ENCODE measurements around the gene CCDC102B.
"Not testable (repeated sequence)": the region's sequence is repeated elsewhere in the genome, so short reads cannot be mapped to it uniquely, and the experiment has no call there.

Gene CCDC102B

DNA sequence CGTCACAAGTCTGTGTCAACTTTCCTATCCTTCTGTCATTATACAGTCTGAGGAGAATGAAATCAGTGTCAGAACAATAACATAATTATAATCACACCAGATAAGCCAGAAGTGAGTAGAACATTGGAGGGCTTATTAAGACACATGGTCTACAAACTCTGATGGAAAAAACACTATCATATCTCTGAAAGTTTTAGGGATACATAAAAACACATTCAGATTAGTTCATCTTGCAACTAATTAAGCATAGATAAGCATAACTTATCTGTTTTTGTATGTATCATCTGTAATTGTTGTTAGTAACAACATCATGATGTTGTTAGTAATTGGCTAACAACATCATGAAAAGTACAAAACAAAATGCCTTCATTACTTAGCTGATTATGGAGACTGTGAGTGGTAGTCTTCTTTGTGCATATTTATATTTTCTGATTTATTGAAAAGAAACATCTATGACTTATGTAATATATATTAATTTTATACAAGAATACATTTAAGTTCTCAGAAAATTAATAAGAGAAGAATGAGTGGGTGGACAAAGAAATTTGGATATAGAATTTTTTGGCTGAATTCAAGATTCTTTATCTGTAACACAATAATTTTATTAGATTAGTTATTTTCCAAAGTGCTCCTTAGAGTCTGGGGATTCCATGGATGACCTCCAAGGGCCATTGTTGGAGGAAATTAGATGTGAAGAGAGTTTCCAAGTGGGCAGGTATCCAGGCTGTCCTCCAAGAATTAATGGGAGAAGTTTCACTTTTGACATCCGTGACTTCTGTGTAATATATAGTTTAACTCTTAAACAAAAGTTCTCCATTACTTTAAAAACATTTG, 16.9 kb upstream of the CCDC102B start:
- no peaks in the 10 kb centered on the region for H3K9me3 ChIP-seq (ENCODE audit: control insufficient read depth in 2 of 2, low read length in 2 of 2)
- no peak overlapping the region for H3K27ac ChIP-seq (ENCODE audit: low read depth in 2 of 2, low read length in 2 of 2)
- H3K9ac ChIP-seq (ENCODE audit: low read depth in 1 of 2, low read length in 2 of 2) = no peak overlapping the region
- no peaks in the 10 kb centered on the region for H3K36me3 ChIP-seq (ENCODE audit: control insufficient read depth in 2 of 2, insufficient read depth in 2 of 2, low read length in 2 of 2)
- H3K4me3 ChIP-seq (ENCODE audit: low read length in 2 of 2) = no peak overlapping the region
- no peaks in the 10 kb centered on the region for H3K4me1 ChIP-seq (ENCODE audit: control insufficient read depth in 2 of 2, insufficient read depth in 2 of 2, low read length in 2 of 2)
- no peaks in the 10 kb centered on the region for H3K27me3 ChIP-seq (ENCODE audit: control insufficient read depth in 2 of 2, insufficient read depth in 2 of 2, low read length in 2 of 2)

DNA sequence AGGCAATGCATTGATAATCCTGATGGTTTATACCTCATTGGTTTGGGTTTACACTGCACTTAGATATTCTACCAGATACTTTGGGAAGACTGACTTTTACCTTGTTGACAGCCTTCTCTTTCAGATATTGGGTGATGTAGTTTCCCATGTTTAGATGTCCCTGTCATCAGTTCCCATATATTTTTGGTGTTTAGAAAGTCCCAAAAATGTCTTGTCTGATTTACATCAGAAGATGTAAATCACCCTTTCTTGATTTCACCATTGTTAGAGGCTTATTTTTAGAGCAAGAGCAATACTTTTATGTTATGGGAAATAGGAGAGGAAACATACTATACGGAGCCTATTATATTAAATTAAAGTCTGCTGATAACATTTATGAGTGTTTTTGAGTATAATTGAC, 14.4 kb upstream of the CCDC102B start:
- Histone ChIP-seq H3K9me3 (ENCODE audit: control insufficient read depth in 2 of 2, low read length in 2 of 2) (no peaks in the 10 kb centered on the region), H3K27me3 (ENCODE audit: control insufficient read depth in 2 of 2, insufficient read depth in 2 of 2, low read length in 2 of 2) (no peaks in the 10 kb centered on the region), H3K9ac (ENCODE audit: low read depth in 1 of 2, low read length in 2 of 2) (no peak overlapping the region), H3K36me3 (ENCODE audit: control insufficient read depth in 2 of 2, insufficient read depth in 2 of 2, low read length in 2 of 2) (no peaks in the 10 kb centered on the region), H3K27ac (ENCODE audit: low read depth in 2 of 2, low read length in 2 of 2) (no peak overlapping the region), H3K4me1 (ENCODE audit: control insufficient read depth in 2 of 2, insufficient read depth in 2 of 2, low read length in 2 of 2) (no peaks in the 10 kb centered on the region), H3K4me3 (ENCODE audit: low read length in 2 of 2) (no peak overlapping the region)

DNA sequence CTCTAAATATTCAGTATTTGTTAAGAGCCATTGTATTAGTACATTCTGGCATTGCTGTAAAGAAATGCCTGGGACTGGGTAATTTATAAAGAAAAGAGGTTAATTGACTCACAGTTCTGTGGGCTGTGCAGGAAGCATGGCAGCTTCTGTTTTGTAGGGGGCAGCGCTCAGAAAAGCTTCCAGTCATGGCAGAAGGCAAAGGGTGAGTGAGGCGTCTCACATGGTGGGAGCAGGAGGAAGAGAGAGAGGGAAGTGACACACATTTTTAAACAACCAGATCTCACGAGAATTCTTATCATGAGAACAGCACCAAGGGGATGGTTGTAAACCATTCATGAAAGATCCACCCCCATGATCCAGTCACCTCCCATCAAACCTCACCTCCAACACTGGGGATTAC, 13.8 kb upstream of the CCDC102B start:
- no peak overlapping the region for H3K4me3 ChIP-seq (ENCODE audit: low read length in 2 of 2)
- H3K27ac ChIP-seq (ENCODE audit: low read depth in 2 of 2, low read length in 2 of 2) = no peak overlapping the region
- H3K4me1 ChIP-seq (ENCODE audit: control insufficient read depth in 2 of 2, insufficient read depth in 2 of 2, low read length in 2 of 2) = no peaks in the 10 kb centered on the region
- no peaks in the 10 kb centered on the region for H3K36me3 ChIP-seq (ENCODE audit: control insufficient read depth in 2 of 2, insufficient read depth in 2 of 2, low read length in 2 of 2)
- H3K9ac ChIP-seq (ENCODE audit: low read depth in 1 of 2, low read length in 2 of 2) = no peak overlapping the region
- H3K27me3 ChIP-seq (ENCODE audit: control insufficient read depth in 2 of 2, insufficient read depth in 2 of 2, low read length in 2 of 2) = no peaks in the 10 kb centered on the region
- no peaks in the 10 kb centered on the region for H3K9me3 ChIP-seq (ENCODE audit: control insufficient read depth in 2 of 2, low read length in 2 of 2)

DNA sequence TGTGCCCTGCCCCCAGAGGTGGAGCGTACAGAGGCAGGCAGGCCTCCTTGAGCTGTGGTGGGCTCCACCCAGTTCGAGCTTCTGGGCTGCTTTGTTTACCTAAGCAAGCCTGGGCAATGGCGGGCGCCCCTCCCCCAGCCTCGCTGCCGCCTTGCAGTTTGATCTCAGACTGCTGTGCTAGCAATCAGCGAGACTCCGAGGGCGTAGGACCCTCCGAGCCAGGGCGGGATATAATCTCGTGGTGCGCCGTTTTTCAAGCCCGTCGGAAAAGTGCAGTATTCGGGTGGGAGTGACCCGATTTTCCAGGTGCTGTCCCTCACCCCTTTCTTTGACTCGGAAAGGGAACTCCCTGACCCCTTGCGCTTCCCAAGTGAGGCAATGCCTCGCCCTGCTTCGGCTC, 7.6 kb upstream of the CCDC102B start:
- not testable (repeated sequence) for H3K4me3 ChIP-seq (ENCODE audit: low read length in 2 of 2); H3K9me3 ChIP-seq (ENCODE audit: control insufficient read depth in 2 of 2, low read length in 2 of 2); H3K4me1 ChIP-seq (ENCODE audit: control insufficient read depth in 2 of 2, insufficient read depth in 2 of 2, low read length in 2 of 2); H3K27me3 ChIP-seq (ENCODE audit: control insufficient read depth in 2 of 2, insufficient read depth in 2 of 2, low read length in 2 of 2); H3K27ac ChIP-seq (ENCODE audit: low read depth in 2 of 2, low read length in 2 of 2); H3K36me3 ChIP-seq (ENCODE audit: control insufficient read depth in 2 of 2, insufficient read depth in 2 of 2, low read length in 2 of 2); H3K9ac ChIP-seq (ENCODE audit: low read depth in 1 of 2, low read length in 2 of 2)

DNA sequence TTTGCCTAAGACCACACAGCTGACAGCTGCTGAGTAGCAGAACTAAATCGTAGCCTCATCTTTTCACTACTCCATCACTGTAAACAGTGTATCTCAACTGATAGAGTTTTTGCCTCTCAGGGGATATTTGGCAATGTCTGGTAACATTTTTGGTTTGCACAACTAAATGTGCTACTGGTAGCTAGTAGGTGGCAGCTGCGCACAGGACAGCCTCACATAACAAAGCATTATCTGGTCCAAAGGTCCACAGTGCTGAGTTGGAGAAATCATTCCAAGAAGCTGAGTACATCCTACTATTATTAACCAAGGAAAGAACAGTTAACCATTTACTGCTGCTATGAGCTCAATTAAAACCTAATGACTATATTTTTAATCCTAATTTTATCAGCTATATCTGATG, 6.1 kb upstream of the CCDC102B start:
- no peaks in the 10 kb centered on the region for H3K9me3 ChIP-seq (ENCODE audit: control insufficient read depth in 2 of 2, low read length in 2 of 2)
- no peaks in the 10 kb centered on the region for H3K4me1 ChIP-seq (ENCODE audit: control insufficient read depth in 2 of 2, insufficient read depth in 2 of 2, low read length in 2 of 2)
- H3K4me3 ChIP-seq (ENCODE audit: low read length in 2 of 2) = no peak overlapping the region
- no peaks in the 10 kb centered on the region for H3K27me3 ChIP-seq (ENCODE audit: control insufficient read depth in 2 of 2, insufficient read depth in 2 of 2, low read length in 2 of 2)
- no peaks in the 10 kb centered on the region for H3K36me3 ChIP-seq (ENCODE audit: control insufficient read depth in 2 of 2, insufficient read depth in 2 of 2, low read length in 2 of 2)
- no peak overlapping the region for H3K9ac ChIP-seq (ENCODE audit: low read depth in 1 of 2, low read length in 2 of 2)
- no peak overlapping the region for H3K27ac ChIP-seq (ENCODE audit: low read depth in 2 of 2, low read length in 2 of 2)

DNA sequence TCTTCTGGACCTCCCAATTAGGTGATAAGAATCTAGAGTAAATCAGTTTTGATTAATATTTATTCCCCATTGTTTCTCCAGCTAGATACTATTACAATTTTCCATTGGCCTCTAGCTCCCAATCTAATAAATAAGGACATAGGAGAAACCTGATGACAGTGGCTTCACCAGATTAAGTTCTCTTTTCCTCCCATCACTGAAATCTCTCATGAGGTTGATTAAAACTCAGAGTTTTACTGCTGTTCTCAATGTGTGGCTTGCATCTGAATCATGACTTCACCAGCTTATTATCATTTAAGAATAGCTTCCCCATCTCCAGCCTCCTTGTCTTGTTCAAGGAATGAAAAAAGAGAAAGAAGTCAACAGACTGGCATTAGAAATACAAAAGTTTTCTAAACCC, 3.9 kb upstream of the CCDC102B start:
- H3K9ac ChIP-seq (ENCODE audit: low read depth in 1 of 2, low read length in 2 of 2) = no peak overlapping the region
- no peaks in the 10 kb centered on the region for H3K27me3 ChIP-seq (ENCODE audit: control insufficient read depth in 2 of 2, insufficient read depth in 2 of 2, low read length in 2 of 2)
- H3K27ac ChIP-seq (ENCODE audit: low read depth in 2 of 2, low read length in 2 of 2) = no peak overlapping the region
- no peaks in the 10 kb centered on the region for H3K36me3 ChIP-seq (ENCODE audit: control insufficient read depth in 2 of 2, insufficient read depth in 2 of 2, low read length in 2 of 2)
- H3K4me1 ChIP-seq (ENCODE audit: control insufficient read depth in 2 of 2, insufficient read depth in 2 of 2, low read length in 2 of 2) = no peaks in the 10 kb centered on the region
- no peak overlapping the region for H3K4me3 ChIP-seq (ENCODE audit: low read length in 2 of 2)
- no peaks in the 10 kb centered on the region for H3K9me3 ChIP-seq (ENCODE audit: control insufficient read depth in 2 of 2, low read length in 2 of 2)

DNA sequence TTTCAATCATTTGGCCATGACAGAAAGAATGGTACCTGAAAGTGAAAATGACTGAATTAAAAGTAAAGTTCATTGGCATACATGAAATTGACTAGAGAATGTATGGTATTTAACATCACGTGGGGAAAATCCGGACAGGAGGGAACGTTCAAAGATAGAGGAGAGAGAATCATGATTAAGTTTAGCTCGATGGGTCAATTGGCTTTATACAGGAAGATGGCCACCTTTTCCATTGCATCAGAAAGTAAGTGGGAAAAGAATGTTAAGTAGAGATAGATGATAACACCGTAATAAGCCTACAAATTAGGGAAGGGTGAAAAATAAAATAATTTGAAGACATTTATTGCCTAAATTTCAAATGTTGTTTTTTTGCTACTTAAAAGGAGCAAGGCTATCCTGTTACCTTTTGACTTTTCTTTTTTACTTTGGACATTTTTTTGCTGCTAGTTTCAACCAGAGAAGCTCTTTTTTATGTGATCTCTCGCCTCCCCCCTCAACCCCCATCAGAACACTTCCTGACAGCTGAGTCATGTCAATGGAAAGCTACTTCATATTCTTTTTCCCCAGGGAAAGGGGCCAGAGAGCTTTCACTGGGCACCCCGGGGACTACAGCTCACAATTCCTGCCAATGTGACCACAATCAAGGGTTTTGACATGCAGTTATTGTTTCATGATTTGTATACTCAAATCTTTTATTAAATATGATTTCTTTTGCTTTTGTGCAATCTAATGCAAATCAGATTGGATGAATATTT, 767 bp upstream of the CCDC102B start:
- no peak overlapping the region for H3K4me3 ChIP-seq (ENCODE audit: low read length in 2 of 2)
- H3K4me1 ChIP-seq (ENCODE audit: control insufficient read depth in 2 of 2, insufficient read depth in 2 of 2, low read length in 2 of 2) = no peaks in the 10 kb centered on the region
- H3K27ac ChIP-seq (ENCODE audit: low read depth in 2 of 2, low read length in 2 of 2) = no peak overlapping the region
- H3K9me3 ChIP-seq (ENCODE audit: control insufficient read depth in 2 of 2, low read length in 2 of 2) = no peaks in the 10 kb centered on the region
- H3K36me3 ChIP-seq (ENCODE audit: control insufficient read depth in 2 of 2, insufficient read depth in 2 of 2, low read length in 2 of 2) = no peaks in the 10 kb centered on the region
- no peaks in the 10 kb centered on the region for H3K27me3 ChIP-seq (ENCODE audit: control insufficient read depth in 2 of 2, insufficient read depth in 2 of 2, low read length in 2 of 2)
- H3K9ac ChIP-seq (ENCODE audit: low read depth in 1 of 2, low read length in 2 of 2) = no peak overlapping the region

DNA sequence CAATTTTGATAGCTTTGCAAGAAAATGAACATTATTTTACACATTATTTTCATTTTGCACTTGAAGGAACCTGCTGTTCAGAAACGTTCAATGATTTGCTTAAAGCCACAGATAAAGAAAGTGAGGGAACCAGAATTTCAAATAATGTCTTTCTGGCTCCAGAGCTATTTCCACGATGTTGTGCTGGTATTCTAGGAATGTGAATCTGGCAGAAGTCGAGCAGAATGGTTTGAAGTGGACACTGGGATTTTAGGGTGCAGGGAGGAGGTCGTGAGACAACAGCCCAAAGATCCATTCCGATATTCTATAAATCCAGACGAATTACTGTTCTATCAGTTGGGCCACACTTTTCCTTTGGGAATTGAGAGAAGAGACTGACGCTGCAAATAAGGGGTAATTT, 2.2 kb downstream of the CCDC102B start:
- Histone ChIP-seq H3K9me3 (ENCODE audit: control insufficient read depth in 2 of 2, low read length in 2 of 2) (no peaks in the 10 kb centered on the region), H3K4me1 (ENCODE audit: control insufficient read depth in 2 of 2, insufficient read depth in 2 of 2, low read length in 2 of 2) (no peaks in the 10 kb centered on the region), H3K36me3 (ENCODE audit: control insufficient read depth in 2 of 2, insufficient read depth in 2 of 2, low read length in 2 of 2) (no peaks in the 10 kb centered on the region), H3K9ac (ENCODE audit: low read depth in 1 of 2, low read length in 2 of 2) (no peak overlapping the region), H3K27ac (ENCODE audit: low read depth in 2 of 2, low read length in 2 of 2) (no peak overlapping the region), H3K27me3 (ENCODE audit: control insufficient read depth in 2 of 2, insufficient read depth in 2 of 2, low read length in 2 of 2) (no peaks in the 10 kb centered on the region), H3K4me3 (ENCODE audit: low read length in 2 of 2) (no peak overlapping the region)

DNA sequence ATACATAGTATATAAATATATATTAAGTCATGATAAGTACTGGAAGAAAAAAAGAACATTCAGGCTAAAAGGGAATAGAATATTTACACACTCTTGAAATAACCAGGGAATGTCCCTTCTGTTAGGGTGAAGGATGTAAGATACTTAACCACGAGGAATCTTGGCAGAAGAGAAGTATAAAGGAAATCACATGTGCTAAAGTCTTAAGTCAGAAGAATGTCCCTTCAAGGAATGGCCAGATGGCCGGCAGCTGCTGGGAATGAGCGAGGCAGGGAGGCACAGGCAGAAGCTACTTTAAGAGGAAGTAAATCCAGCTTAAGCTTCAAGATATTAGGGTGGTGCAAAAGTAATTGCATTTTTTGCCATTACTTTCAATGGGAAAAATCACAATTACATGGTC, 5.5 kb downstream of the CCDC102B start:
- no peak overlapping the region for H3K9ac ChIP-seq (ENCODE audit: low read depth in 1 of 2, low read length in 2 of 2)
- H3K9me3 ChIP-seq (ENCODE audit: control insufficient read depth in 2 of 2, low read length in 2 of 2) = no peaks in the 10 kb centered on the region
- H3K27ac ChIP-seq (ENCODE audit: low read depth in 2 of 2, low read length in 2 of 2) = peak overlapping the region in 1 of 2 donors; percentile 22
- H3K4me3 ChIP-seq (ENCODE audit: low read length in 2 of 2) = no peak overlapping the region
- no peaks in the 10 kb centered on the region for H3K4me1 ChIP-seq (ENCODE audit: control insufficient read depth in 2 of 2, insufficient read depth in 2 of 2, low read length in 2 of 2)
- H3K27me3 ChIP-seq (ENCODE audit: control insufficient read depth in 2 of 2, insufficient read depth in 2 of 2, low read length in 2 of 2) = no peaks in the 10 kb centered on the region
- no peaks in the 10 kb centered on the region for H3K36me3 ChIP-seq (ENCODE audit: control insufficient read depth in 2 of 2, insufficient read depth in 2 of 2, low read length in 2 of 2)

DNA sequence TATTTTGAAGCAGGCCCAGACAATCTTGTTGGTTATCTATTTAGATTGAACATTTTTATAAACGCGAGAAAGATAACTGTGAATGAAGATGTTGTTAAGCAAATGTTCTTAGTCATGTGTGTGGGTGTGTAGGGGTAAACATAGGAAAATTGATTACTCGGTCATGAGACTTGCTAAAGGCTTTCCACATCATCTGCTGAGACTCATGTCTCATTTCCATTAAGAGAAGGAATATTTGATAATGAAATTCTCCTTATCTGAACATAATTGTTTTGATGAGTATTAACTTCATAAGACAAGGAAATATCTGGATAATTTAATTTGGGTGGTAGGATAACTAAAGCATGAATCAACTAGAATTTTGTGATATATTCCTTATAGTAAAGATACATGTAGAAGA, 19.7 kb downstream of the CCDC102B start:
- no peaks in the 10 kb centered on the region for H3K27me3 ChIP-seq (ENCODE audit: control insufficient read depth in 2 of 2, insufficient read depth in 2 of 2, low read length in 2 of 2)
- no peaks in the 10 kb centered on the region for H3K9me3 ChIP-seq (ENCODE audit: control insufficient read depth in 2 of 2, low read length in 2 of 2)
- no peaks in the 10 kb centered on the region for H3K4me1 ChIP-seq (ENCODE audit: control insufficient read depth in 2 of 2, insufficient read depth in 2 of 2, low read length in 2 of 2)
- no peak overlapping the region for H3K27ac ChIP-seq (ENCODE audit: low read depth in 2 of 2, low read length in 2 of 2)
- no peak overlapping the region for H3K4me3 ChIP-seq (ENCODE audit: low read length in 2 of 2)
- H3K9ac ChIP-seq (ENCODE audit: low read depth in 1 of 2, low read length in 2 of 2) = no peak overlapping the region
- no peaks in the 10 kb centered on the region for H3K36me3 ChIP-seq (ENCODE audit: control insufficient read depth in 2 of 2, insufficient read depth in 2 of 2, low read length in 2 of 2)
